Activated CD8-positive, alpha-beta memory T cell treated with anti-CD3 and anti-CD28 coated beads for 24 hours (primary cell): Measurements from ENCODE around the gene ZNF814.
A peak's percentile ranks its signal among the peaks of the same experiment; 100 is the strongest.
"Not testable (repeated sequence)": the region's sequence is repeated elsewhere in the genome, so short reads cannot be mapped to it uniquely, and the experiment has no call there.

Experiments used
- DNase-seq: peaks from one replicate; pipeline ENCODE4 v3.0.0-alpha.2; 2020

ZNF814 gene

DNA sequence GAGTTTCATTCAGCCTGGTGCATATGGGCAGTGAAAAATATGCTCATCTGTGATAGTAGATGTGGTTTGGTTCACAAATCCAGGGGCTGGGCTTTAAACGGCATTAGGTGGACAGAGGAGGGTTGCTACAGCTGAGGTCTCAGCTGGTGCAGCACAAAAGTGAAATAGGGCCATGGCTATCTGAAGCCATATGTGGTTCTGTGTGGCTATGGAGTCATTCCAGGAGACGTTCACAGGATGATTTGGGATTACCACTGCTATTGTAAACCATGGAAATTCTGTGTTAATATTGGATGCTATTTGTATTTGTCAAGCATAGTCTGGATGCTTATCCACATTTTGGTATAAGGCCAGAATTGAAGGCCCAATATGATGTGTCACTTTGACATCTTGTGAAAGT lies 34.7 kb downstream of the ZNF814 start:
- not testable (repeated sequence) for DNase-seq

DNA sequence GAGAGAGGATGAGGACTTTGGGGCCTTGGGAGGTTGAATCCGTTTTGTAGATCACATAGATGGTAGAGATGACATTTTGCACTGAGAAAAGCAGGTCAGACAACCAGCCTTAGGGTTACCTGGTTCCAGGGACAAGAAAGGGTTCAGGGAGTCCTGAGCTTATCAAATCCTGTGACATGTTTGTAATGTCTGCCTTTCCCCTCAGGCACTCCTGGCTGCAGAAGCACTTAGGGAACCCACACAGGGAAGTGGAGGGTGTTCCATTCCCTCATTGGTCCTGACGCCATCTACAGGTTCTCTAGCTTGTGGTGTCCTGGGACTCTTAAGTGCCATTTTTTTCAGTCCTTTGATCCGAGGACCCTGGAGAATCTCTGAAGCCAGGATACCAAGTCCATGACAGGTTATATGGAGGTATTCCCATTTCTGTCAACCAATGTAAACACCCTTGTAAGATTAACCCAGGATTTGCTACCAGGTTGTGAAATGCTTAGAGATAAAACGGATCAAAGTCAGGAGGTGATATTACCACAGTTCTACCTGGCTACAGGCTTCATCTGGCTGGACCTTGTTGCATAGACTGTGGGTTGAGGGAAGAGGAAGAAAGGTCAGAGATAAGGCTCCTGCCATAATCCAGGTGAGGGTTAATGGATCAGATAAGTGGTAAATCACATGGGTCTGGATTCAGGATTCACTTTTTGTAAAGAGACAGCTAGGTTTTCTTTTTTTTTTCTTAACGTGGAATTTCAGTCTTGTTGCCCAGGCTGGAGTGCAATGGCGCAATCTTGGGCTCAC lies 36.8 kb downstream of the ZNF814 start:
- not testable (repeated sequence) for DNase-seq

DNA sequence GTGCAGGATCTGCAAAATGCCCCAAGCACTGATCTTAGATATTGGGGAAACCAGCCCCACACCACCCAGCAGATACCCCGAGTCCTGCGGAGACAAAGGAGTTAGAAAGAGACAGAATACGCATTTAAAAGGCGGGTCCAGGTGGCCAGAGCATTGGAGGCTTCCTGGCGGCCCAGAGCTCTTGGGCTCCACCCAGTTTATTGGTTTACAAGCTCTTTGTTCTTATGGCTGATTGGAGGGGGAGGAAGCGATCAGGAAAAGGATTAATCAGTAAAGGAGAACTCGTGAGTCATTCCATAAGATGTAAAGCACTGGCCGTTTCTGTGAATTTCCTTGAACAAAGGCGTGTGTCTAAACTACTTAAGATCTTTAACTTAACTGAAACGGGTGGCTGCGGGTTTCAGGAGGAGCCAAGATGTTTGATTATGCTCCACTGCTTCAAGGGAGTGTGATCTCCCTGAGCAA lies 38.3 kb downstream of the ZNF814 start:
- DNase-seq, result no peak

DNA sequence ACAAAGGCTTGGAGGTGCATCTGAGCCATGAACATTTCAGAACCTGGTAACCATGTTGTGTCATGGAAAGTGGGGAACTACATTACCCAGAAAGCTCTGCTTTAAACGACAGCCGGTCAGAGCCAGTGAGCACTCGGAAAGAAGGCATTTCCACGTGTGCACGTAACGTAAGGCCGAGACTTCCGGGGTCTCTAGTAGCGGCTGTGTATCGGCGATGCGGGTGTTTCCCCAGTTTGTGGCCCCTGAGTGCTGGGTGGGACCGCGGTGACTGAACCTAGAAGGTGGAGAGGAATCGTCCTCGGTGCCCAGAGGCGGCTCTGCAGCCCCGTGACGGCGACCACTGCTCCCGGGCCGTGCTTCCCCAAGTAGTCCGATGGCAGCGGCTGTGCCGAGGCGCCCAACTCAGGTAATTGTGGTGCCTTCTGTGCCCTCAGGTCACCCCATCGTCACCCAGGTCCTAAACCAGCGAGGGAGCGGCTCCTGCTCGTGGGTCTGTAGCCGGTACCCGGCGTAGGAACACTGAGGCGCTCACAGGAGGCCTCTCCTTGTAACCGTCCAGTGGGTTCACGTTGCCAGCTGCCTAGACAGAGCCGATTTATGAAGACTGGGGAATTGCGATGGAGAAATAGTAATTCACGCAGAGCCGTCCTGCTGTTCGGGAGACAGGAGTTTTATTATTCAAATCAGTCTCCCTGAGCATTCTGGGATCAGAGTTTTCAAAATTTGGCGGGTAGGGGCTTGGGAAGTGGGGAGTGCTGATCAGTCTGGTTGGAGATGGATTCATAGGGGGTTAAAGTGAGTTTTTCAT lies 39.0 kb downstream of the ZNF814 start, which contains the start of gene ZNF587:
Gene ZNF587, plus strand, starts transcription at position 194 of the 808 bp plus-strand sequence. Its CDS starts 180 bp downstream, at position 374.
- peak; percentile 88 for DNase-seq

DNA sequence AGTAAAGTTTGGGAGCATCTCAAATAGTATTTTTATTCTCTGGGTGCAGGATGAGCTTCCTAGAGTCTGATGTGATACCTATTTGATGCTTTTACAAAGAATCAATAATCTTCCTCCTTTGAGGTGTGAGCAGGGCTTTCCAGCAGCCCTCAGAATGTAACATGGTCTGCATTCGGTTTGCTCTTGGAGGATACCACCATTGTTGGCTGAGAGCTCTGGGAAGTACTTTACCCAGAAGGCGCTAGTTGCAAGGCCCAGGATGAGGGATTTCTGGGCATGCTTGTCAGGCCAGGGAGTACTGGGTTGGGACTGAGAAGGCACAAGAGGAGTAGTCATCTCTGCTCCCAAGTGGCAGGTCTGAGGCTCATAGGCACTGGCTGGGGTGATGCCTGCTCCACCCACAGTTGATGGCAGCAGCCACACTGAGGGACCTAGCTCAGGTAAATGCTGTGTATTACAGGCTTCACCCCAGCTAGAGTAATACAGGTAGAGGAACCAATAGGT lies 39.6 kb downstream of the ZNF814 start:
- DNase-seq, result not testable (repeated sequence)

DNA sequence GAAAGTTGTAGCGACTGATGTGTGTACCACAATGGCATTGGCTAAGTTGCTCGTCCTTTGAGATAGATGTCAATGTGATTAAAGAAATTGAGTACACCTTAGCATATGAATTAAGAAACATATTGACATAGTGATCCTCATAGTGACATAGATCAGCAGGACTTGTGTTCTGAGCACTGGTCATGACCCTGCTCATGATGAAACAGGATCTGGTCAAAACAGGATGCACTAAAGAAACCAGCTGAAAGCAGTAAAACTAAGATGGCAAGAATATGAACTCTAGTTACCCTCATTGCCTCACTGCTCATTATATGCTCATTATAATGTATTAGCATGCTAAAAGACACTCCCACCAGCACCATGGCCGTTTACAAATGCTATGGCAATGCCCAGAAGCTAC lies 41.7 kb downstream of the ZNF814 start:
- DNase-seq, result not testable (repeated sequence)

DNA sequence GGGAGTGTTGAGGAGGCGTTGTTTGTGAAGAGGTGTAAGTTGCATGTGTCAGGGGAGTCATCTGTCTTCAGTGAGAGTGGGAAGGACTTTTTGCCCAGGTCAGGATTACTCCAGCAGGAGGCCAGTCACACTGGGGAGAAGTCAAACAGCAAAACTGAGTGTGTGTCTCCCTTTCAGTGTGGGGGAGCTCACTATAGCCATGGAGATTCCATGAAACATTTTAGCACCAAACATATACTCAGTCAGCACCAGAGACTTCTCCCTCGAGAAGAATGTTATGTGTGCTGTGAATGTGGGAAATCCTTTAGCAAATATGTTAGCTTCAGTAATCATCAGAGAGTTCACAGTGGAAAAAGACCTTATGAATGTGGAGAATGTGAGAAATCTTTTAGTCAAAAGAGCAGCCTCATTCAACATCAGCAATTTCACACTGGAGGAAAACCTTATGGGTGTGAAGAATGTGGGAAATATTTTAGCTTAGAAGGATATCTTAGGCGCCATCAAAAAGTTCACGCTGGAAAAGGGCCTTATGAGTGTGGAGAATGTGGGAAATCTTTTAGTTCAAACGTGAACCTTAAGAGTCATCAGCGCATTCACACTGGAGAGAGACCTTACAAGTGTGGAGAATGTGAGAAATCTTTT lies 47.6 kb downstream of the ZNF814 start:
- no peak for DNase-seq

DNA sequence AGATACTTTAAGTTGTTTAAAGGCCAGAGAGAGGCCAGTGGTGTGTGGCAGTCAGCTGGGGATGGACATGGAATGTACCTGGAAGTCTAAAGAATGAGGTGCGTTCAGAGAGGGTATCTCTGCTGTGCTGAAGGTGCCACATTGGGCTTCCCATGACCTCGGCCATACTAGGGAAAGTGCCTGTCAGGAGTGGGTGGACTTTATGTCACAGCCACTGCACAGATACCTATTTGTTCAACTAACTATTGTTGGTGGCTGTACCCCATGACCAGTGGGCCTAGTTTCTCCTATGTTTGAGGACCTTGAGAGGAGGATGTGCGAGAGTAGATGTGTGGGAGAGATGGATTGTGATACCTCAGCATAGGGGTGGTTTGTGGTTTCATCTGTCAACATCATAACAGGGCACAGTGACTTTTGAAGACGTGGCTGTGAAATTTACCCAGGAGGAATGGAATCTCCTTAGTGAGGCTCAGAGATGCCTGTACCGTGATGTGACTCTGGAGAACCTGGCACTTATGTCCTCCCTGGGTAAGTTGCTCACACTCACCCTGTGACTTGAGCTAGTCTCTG lies 50.1 kb downstream of the ZNF814 start:
- DNase-seq, result not testable (repeated sequence)

DNA sequence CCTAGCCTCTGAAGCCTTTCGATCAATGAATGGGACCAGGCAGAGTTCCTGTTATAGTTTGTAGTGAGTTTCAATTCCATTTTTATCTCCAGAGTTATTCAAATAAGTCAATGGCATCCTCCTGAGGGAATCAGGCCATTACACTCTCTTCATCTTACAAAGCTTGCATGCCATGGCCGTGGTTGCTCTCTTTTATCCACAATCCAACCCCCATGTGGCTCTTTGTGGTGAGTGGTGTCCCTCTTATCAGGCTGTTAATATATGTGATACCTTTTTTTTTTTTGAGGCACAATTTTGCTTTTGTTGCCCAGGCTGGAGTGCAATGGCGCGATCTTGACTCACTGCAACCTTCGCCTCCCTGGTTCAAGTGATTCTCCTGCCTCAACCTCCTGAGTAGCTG lies 51.8 kb downstream of the ZNF814 start:
- DNase-seq, result not testable (repeated sequence)

DNA sequence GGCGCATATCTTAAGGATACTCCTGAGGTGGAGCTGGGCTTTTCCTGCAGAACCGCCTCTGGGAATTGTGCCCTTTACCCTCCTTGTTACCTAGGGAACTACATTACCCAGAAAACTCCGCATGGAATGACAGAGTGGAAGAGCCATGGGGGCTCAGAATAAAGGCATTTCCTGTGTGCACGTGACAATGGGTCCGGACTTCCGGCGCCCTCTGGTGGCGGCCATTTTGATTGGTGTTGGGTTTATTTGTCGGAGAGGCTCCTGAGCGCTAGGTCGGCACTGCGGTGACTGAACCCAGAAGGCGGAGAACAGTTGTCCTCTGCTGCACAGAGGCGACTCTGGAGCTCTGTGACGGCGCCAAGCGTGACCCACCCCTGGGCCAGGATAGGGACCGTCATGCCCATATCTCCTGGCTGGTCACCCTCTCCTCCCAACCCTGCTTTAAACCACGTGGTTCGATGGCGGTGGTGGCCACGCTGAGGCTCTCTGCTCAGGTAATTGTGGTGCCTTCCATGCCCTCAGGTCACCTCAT lies 58.7 kb downstream of the ZNF814 start, which contains the start of gene ZNF587B:
Gene ZNF587B, plus strand, starts transcription at position 229 of the 532 bp plus-strand sequence. Its CDS starts 230 bp downstream, at position 459.
- DNase-seq, result peak; percentile 66

DNA sequence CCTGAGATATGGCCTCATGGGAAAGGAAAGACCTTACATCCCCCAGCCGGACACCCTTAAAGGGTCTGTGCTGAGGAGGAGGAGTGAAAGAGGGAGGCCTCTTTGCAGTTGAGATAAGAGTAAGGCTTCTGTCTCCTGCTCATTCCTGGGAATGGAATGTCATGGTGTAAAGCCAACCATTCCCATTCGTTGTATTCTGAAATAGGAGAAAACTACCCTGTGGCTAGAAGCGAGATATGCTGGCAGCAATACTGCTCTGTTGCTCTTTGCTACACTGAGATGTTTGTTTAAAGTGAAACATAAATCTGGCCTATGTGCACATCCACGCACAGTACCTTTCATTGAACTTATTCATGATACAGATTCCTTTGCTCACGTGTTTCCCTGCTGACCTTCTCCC lies 59.5 kb downstream of the ZNF814 start:
- no peak for DNase-seq

DNA sequence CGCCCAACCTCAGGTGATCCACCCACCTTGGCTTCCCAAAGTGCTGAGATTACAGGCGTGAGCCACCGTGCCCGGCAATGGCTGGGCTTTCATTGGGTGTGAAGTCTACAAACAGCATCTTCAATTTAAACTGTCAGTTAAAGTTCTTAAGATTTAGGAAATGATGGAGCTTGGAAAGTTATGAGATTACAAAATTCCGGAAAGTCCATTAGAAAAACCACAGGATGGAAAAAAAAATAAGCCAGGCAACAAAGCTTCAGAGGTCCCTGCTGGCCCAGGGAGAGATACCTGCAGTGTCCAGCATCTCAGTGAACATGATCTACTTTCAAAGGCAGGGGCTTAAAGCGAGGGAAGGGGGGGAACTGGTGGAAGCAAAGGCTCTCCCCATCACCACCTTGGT lies 63.3 kb downstream of the ZNF814 start:
- DNase-seq, result no peak

DNA sequence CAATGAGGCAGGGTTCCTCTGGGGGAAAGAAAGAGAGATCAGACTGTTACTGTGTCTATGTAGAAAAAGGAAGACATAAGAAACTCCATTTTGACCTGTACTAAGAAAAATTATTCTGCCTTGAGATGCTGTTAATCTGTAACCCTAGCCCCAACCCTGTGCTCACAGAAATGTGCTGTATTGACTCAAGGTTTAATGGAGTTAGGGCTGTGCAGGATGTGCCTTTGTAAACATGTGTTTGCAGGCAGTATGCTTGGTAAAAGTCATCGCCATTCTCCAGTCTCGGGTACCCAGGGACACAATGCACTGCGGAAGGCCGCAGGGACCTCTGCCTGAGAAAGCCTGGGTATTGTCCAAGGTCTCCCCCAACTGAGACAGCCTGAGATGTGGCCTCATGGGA lies 65.2 kb downstream of the ZNF814 start:
- not testable (repeated sequence) for DNase-seq

DNA sequence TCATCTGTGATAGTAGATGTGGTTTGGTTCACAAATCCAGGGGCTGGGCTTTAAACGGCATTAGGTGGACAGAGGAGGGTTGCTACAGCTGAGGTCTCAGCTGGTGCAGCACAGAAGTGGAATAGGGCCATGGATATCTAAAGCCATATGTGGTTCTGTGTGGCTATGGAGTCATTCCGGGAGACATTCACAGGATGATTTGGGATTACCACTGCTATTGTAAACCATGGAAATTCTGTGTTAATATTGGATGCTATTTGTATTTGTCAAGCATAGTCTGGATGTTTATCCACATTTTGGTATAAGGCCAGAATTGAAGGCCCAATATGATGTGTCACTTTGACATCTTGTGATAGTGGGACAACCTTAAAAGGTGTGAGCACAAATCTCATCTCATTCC lies 65.7 kb downstream of the ZNF814 start:
- not testable (repeated sequence) for DNase-seq

DNA sequence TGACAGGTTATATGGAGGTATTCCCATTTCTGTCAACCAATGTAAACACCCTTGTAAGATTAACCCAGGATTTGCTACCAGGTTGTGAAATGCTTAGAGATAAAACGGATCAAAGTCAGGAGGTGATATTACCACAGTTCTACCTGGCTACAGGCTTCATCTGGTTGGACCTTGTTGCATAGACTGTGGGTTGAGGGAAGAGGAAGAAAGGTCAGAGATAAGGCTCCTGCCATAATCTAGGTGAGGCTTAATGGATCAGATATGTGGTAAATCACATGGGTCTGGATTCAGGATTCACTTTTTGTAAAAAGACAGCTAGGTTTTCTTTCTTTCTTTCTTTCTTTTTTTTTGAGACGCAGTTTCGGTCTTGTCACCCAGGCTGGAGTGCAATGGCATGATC lies 67.3 kb downstream of the ZNF814 start:
- DNase-seq, result not testable (repeated sequence)

DNA sequence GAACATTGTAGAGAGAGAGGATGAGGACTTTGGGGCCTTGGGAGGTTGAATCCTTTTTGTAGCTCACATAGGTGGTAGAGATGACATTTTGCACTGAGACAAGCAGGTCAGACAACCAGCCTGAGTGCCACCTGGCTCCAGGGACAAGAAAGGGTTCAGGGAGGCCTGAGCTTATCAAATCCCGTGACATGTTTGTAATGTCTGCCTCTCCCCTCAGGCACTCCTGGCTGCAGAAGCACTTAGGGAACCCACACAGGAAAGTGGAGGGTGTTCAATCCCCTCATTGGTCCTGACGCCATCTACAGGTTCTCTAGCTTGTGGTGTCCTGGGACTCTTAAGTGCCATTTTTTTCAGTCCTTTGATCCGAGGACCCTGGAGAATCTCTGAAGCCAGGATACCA lies 67.7 kb downstream of the ZNF814 start:
- not testable (repeated sequence) for DNase-seq

DNA sequence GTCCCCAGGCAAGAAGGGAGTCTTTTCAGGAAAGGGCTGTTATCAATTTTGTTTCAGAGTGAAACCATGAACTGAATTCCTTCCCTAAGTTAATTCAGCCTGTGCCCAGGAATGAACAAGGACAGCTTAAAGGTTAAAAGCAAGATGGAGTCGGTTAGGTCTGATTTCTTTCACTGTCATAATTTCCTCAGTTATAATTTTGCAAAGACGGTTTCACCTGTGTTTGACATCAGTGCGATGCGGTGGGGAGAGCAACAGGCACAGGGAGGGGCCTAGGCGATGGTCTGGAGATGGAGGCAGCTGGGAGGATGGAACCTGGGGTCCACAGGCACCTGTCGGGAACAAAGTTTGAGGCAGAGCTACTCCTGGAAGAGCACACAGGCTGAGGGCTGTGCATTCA lies 68.2 kb downstream of the ZNF814 start:
- DNase-seq, result no peak

DNA sequence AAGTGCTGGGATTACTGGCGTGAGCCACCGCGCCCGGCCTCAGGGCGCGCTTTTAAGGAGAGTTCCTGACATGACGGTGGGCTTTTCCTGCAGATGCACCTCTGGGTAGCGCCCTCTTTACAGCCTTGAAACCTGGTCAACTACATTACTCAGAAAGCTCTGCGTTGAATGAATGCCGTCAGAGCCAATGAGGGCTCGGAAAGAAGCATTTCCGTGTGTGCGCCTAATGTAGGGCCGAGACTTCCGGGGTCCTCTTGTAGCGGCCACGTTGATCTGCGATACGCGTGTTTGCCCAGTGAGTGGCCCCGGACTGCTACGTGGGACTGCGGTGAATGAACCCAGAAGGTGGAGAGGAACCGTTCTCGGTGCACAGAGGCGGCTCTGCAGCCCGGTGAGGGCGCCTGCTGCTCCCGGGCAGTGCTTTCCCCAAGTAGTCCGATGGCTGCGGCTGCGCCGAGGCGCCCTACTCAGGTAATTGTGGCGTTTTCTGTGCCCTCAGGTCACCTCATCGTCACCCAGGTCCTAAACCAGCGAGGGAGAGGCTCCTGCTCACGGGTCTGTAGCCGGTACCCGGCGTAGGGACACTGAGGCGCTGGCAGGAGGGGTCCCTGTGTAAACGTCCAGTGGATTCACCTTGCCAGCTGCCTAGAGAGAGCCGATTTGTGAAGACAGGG lies 69.2 kb downstream of the ZNF814 start:
- DNase-seq, result peak; percentile 86

DNA sequence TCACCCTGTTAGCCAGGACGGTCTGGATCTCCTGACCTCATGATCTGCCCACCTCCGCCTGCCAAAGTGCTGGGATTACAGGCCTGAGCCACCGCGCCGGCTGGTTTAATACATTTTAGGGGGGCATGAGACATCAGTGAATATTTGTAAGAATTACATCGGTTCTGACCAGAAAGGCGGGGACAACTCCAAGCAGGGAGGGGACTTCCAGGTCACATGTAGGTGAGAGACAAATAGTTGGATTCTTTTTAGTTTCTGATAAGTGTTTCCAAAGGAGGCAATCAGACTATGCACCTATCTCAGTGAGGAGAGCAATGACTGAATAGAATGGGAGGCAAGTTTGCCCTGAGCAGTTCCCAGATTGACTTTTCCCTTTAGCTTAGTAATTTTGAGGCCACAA lies 70.5 kb downstream of the ZNF814 start:
- DNase-seq, result no peak

DNA sequence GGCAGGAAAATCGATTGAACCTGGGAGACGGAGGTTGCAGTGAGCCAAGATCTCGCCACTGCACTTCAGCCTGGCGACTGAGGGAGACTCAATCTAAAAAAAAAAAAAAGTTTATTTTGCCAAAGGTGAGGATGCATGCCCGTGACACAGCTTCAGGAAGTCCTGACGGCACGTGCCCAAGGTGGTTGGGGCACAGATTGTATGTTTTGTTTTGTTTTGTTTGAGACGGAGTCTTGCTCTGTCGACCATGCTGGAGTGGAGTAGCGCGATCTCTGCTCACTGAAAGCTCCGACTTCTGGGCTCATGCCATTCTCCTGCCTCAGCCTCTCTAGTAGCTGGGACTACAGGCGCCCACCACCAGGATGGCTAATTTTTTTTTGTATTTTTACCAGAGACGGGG lies 70.9 kb downstream of the ZNF814 start:
- DNase-seq, result no peak

DNA sequence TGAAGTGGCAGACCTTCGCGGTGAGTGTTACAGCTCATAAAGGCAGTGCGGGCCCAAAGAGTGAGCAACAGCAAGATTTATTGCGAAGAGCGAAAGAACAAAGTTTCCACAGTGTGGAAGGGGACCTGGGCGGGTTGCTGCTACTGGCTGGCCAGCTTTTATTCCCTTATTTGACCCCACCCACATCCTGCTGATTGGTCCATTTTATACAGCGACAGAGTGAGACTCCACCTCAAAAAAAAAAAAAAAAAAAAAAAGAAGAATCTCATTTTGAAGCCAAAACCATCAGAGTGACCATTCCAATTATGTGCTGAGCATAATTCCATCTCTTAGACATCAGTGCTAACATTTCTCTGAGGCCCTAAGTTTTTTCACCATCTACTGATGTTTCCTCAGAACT lies 72.2 kb downstream of the ZNF814 start:
- no peak for DNase-seq
